Kidney tubule cell (primary cell): ENCODE results near the gene FAM124B.

Source experiments
- DNase-seq: peaks from one replicate; pipeline ENCODE4 v3.0.0-alpha.2; 2018; ENCODE audit warnings: low spot score

The FAM124B gene, protein sequence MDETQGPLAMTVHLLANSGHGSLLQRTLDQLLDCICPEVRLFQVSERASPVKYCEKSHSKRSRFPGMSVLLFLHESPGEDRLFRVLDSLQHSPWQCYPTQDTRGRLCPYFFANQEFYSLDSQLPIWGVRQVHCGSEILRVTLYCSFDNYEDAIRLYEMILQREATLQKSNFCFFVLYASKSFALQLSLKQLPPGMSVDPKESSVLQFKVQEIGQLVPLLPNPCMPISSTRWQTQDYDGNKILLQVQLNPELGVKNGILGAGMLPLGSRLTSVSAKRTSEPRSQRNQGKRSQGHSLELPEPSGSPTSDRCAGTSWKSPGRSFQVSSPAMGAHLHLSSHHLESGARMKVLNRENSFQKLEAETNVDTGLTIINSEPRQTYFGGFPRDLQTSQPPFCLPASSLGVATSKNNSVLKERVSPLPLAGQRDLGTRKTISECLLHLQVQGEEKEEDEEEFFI

GRCh38 chr2:224401641-224402342 lies at the start of gene FAM124B:
TSS of gene FAM124B (minus strand) at chr2:224402107. CDS start at chr2:224401768, 339 bp downstream.
- no peak for DNase-seq

GRCh38 chr2:224449212-224450147 lies 47.6 kb upstream of the FAM124B start:
- DNase-seq = peak; percentile 32

DNA sequence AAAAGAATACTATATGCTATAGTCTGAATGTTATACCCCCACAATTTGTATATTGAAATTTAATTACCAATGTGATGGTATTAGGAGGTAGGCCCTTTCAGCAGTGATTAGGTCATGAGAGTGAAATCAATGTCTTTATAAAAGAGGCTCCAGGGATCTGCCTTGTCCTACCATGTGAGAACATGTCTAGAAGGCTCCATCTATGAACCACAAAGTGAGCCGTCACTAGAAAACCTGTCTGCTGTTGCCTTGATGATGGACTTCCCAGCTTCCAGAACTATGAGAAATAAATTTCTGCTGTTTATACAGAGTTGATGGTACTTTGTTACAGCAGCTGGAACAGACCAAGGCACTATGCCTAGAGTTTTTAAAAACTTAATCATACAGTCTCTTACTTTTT lies 46.3 kb upstream of the FAM124B start:
- no peak for DNase-seq

GRCh38 chr2:224444783-224445182 lies 42.9 kb upstream of the FAM124B start:
- no peak for DNase-seq

DNA sequence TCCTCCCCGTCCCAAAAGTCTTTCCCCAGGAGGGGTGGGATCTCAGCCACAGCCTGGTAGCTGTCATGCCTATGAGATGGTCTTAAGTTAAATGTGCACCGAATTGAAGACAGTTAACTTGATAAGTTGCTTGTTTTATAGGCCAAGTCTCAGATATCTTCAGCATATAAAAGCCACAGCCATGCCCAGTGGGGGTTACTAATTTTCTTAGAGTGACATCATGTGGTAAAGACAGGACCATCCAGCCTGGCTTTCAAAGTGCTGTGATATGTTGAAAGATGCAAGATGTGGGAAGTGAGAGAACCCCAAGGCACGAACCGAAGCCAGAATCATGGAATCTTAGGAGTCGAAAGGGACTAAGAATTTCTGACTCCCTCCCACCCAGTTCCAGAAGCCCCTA lies 42.1 kb upstream of the FAM124B start:
- no peak for DNase-seq

DNA sequence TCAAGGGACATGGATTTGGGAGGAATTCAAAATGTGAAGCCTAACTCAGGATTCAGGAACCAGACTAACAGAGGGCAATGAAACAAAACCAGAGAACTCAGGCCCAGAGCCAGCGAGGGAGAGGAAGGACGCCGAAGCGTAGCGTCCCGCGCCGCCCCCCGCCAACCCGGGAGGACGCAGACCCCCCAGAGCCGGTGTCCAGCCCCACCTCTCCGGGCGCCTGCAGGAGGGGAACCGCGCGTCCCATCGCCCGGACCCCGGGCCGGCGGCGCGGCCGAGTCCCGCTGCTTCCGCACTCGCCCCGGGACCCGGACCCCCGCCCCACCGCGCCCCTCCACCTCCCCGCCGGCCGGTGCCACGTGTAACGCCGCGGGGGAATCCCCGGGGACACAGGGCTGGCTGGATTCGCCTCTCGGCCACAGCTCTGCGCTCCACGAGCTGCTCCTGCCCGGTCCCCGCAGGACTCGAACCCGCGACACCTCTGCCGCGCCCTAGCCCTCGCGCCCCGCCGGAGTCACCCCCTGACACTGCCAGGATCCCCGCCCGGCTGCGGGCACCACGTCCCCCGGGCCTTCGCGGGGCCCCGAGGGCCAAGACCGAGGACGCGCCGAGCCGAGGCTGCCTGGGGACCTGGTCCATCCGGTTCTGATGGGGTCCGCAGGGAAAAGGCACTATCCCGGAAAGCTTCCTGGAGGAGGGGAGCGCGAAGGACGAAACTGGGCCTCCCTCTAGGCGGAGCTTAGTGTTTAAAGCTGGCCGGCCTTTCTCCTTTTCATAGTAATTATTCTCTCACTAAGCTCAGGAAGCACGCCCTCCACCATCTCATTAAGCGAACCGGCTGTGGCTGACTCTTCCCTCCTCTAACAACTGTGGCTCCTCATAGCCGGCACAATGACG lies 40.4 kb upstream of the FAM124B start:
- peak; percentile 37 for DNase-seq

DNA sequence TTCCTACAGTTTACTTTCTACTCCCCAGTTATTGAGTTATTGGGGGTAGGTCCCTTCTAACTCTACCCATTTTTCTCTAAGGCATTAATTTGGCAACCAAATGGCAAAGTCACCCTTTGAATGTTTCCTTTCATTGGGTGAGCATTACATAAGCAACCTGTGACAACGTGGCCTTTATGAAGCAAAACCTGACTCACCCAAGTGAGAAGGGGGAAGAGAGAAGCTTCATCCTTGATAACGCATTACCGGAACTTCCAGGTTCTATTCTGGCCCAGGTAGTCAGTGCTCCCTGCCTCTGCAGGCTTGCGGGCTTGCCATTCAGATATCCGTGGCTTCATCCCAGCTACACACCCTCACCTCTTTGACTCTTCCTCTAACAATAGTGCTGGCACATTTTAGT lies 39.1 kb upstream of the FAM124B start:
- peak; percentile 33 for DNase-seq

GRCh38 chr2:224438726-224439125 lies 36.8 kb upstream of the FAM124B start:
- no peak for DNase-seq

GRCh38 chr2:224436634-224437033 lies 34.7 kb upstream of the FAM124B start:
- peak; percentile 73 for DNase-seq

DNA sequence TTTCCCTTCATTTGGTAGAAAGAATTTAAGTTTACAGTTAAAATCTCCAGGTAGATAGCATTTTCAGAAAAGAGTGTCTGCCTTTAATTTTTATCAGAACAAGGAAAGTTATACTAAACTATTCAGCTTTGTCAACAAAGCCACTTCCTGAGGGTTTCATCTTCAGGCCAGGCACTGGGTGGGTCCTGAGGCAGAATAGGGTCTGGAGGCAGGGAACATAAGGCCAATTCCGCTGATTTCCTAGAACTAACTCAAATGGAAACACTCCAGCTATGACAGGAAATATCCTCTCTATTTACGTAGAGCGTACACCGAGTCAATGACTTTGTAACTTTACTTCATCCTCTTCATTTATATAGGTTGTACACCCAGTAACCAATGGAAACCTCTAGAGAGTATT lies 32.7 kb upstream of the FAM124B start:
- no peak for DNase-seq

GRCh38 chr2:224433442-224433841 lies 31.5 kb upstream of the FAM124B start:
- no peak for DNase-seq

GRCh38 chr2:224432003-224432579 lies 30.2 kb upstream of the FAM124B start:
- DNase-seq = peak; percentile 23

- DNase-seq = no peak
Observed at GRCh38 chr2:224429441-224429810, 27.5 kb upstream of the FAM124B start.

GRCh38 chr2:224428787-224429440 lies 27.0 kb upstream of the FAM124B start:
- no peak for DNase-seq

- DNase-seq = no peak
Observed at GRCh38 chr2:224427471-224427870, 25.6 kb upstream of the FAM124B start.

DNA sequence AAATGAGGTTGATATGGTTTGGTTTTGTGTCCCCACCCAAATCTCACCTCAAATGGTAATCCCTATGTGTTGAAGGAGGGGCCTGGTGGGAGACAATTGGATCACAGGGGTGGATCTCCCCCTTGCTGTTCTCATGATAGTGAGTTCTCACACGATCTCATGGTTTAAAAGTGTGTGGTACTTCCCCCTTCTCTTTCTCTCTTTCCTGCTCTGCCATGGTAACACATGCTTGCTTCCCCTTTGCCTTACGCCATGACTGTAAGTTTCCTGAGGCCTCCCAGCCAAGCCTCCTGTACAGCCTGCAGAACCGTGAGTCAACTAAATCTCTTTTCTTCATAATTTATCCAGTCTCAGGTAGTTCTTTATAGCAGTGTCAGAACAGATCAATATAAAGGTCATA lies 24.7 kb upstream of the FAM124B start:
- no peak for DNase-seq

DNA sequence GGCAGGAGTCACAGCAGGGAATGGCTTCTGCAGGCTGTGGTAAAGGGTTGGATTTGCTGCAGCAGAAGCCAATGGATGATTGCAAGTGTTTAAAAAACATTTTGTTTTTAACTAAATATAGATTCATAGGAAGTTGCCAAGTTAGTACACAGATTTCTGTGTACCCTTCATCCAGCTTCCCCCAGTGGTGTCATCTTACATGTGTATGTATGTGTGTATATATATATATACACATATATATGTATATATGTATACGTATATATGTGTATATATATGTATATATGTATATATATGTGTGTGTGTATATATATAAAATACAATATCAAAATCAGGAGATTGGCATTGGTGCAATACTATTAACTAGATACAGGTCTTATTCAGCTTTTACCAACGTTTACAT lies 19.2 kb upstream of the FAM124B start:
- DNase-seq = no peak

DNA sequence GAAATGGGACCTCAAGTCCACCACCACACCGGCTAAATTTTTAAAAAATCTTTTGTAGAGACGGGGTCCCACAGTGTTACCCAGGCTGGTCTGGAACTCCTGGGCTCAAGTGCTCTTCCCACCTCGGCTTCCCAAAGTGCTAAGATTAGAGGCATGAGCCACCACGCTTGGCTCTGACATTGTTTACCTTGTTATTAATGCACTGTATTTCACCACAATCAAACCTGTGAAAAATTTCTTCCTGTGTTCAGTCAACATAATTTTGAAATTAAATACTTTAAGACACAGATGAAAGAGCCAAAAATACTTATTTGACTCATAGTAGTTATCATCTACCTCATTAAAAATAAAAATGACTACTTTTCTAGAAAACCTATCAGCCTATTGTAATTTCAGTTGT lies 16.0 kb upstream of the FAM124B start:
- DNase-seq = no peak

DNA sequence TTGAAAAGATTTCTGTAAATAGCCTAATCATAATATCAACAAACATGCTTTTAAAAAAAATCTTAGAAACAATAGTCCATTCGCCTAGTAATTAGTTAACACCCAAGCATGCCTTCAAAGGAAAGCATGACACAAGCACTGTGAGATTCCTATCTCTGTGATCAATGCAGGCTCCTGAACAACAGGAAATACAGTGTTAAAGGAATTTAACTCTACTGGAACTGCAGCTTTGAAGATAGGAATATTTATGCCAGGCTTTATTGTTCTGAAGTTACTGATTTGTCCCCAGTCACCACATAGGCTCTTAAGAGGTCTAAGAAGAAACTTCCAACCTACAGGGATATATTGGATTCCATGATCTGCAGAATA lies 15.4 kb upstream of the FAM124B start:
- peak; percentile 25 for DNase-seq

DNA sequence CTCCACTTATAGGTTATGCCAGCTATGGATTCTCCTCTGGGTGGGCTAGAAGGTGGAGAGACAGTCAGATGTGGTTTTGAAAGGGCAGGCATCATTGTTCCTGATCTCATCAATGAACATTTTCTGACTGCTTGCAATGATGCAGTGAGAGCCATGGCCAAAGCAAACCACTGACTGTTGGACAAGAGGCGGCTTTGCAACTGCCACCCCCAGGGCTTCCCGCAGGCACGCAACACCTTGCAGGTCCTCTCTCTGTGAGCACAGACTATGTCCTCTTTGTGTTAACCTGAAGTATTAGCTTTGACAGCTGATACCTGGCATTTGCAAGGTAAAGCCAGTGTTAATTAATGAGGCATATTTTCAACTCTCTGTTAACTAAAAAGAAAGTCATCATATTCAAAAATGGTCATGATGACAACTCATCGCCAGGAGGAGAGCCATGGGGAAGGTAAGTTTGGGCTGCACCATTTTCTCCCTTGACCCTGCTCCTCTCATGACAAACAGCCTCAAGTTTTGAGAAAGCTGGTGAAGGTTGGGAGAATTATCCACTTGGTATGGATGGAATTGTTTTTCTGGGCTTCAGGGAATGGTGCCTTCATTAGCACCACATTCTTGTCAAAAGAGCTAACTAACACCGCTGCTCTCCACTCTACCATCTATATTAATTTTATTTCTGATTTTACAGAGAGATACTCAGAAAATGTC lies 14.9 kb upstream of the FAM124B start:
- no peak for DNase-seq
